HepG2 (cell line): ENCODE measurements around the gene OASL. TPM values are rescaled to one million over a fixed set of nuclear protein-coding genes. Genes with fewer than 3 reads are reported as not detected.

Source experiments
- HDAC2 ChIP-seq: sonication (generic); formaldehyde crosslinking; IDR thresholded peaks from 2 replicates; pipeline ENCODE4 v1.4.0; 2020; ENCODE audit warnings: missing genetic modification reagents
- JARID2 ChIP-seq: sonication (generic); formaldehyde crosslinking; IDR thresholded peaks from 2 replicates; pipeline ENCODE4 v1.8.1; 2023; ENCODE audit warnings: missing genetic modification reagents, inconsistent platforms; ENCODE audit not compliant: insufficient replicate concordance
- KAT7 ChIP-seq: IDR thresholded peaks from 2 replicates; pipeline ENCODE4 v1.6.1; 2018; ENCODE audit warnings: borderline replicate concordance, missing compliant biosample characterization
- KLF6 ChIP-seq: IDR thresholded peaks from 2 replicates; pipeline ENCODE4 v1.8.0; 2016; ENCODE audit warnings: missing biosample characterization, missing genetic modification reagents
- KMT2A ChIP-seq: sonication (generic); formaldehyde crosslinking; IDR thresholded peaks from 2 replicates; pipeline ENCODE4 v1.4.0; 2020; ENCODE audit warnings: missing genetic modification reagents
- MTA3 ChIP-seq: sonication (generic); formaldehyde crosslinking; IDR thresholded peaks from 2 replicates; pipeline ENCODE4 v1.4.0; 2020; ENCODE audit warnings: missing genetic modification reagents
- RAD51 ChIP-seq: fragments of 450-650 bp; IDR thresholded peaks from 2 replicates; pipeline ENCODE4 v1.6.1; 2016; ENCODE audit warnings: borderline replicate concordance
- RARA ChIP-seq: IDR thresholded peaks from 2 replicates; pipeline ENCODE4 v1.6.1; 2016; ENCODE audit warnings: missing genetic modification reagents, missing compliant biosample characterization
- SIN3A ChIP-seq: IDR thresholded peaks from 2 replicates; pipeline ENCODE4 v1.6.1; 2011; ENCODE audit warnings: low read depth, mild to moderate bottlenecking, control low read depth, low read length, borderline replicate concordance
- SMAD9 ChIP-seq: sonication (generic); formaldehyde crosslinking; IDR thresholded peaks from 2 replicates; pipeline ENCODE4 v1.5.1; 2020; ENCODE audit warnings: mild to moderate bottlenecking, missing genetic modification reagents
- TBL1XR1 ChIP-seq: fragments of 150-350 bp; IDR thresholded peaks from 2 replicates; pipeline ENCODE4 v1.6.1; 2014; ENCODE audit warnings: borderline replicate concordance, low read length; ENCODE audit not compliant: partially characterized antibody
- ZNF547 ChIP-seq: sonication (generic); formaldehyde crosslinking; IDR thresholded peaks from 2 replicates; pipeline ENCODE4 v1.5.1; 2020; ENCODE audit warnings: mild to moderate bottlenecking, missing genetic modification reagents
- ZNF569 ChIP-seq: sonication (generic); formaldehyde crosslinking; IDR thresholded peaks from 2 replicates; pipeline ENCODE4 v1.5.0; 2020; ENCODE audit warnings: mild to moderate bottlenecking, missing genetic modification reagents, moderate library complexity, borderline replicate concordance
- ZNF570 ChIP-seq: sonication (generic); formaldehyde crosslinking; IDR thresholded peaks from 2 replicates; pipeline ENCODE4 v1.4.0; 2020; ENCODE audit warnings: mild to moderate bottlenecking, missing genetic modification reagents, borderline replicate concordance
- ZNF747 ChIP-seq: sonication (generic); formaldehyde crosslinking; IDR thresholded peaks from 2 replicates; pipeline ENCODE4 v1.8.1; 2023; ENCODE audit warnings: missing genetic modification reagents, mild to moderate bottlenecking, borderline replicate concordance
- ZNF782 ChIP-seq: sonication (generic); formaldehyde crosslinking; IDR thresholded peaks from 2 replicates; pipeline ENCODE4 v1.4.0; 2020; ENCODE audit warnings: missing genetic modification reagents, mild to moderate bottlenecking, borderline replicate concordance
- polyA plus RNA-seq, 8 experiments: library from polyadenylated mRNA; depleted of rRNA in 3 of 8; stranded (reverse) in 7 of 8; unstranded in 1 of 8; fragments of >200 nt; fragmentation: Illumina TruSeq in 4 of 8; extraction: Trizol in 4 of 8; gene quantifications; 2 replicates each; pipeline versions ENCODE4 v1.2.1 to v1.2.3, GENCODE V29; 2011 to 2016; ENCODE audit warnings: low read depth in 4 of 8, missing spikeins in 1 of 8, mixed read lengths in 1 of 8; ENCODE audit not compliant: insufficient read depth in 1 of 8
- total RNA-seq, 5 experiments: library from RNA; depleted of rRNA; stranded (reverse); fragments of >200 nt; fragmentation: Illumina TruSeq; extraction: Trizol; gene quantifications; 2 replicates each; pipeline ENCODE4 v1.2.3, GENCODE V29; 2016; ENCODE audit warnings: low read depth in 1 of 5
- TF ChIP-seq, protein P1 (sequence below), 2 experiments: IDR thresholded peaks; 2 replicates each; pipeline ENCODE4 v1.6.1; 2011 to 2012; ENCODE audit warnings: low read length in 2 of 2, borderline replicate concordance in 1 of 2, low read depth in 1 of 2, mild to moderate bottlenecking in 1 of 2, moderate library complexity in 1 of 2
- TF ChIP-seq, protein P2 (sequence below): sonication (generic); formaldehyde crosslinking; IDR thresholded peaks from 2 replicates; pipeline ENCODE4 v1.5.1; 2020; ENCODE audit warnings: missing genetic modification reagents, mild to moderate bottlenecking, borderline replicate concordance
- TF ChIP-seq, protein P3 (sequence below): sonication (generic); formaldehyde crosslinking; IDR thresholded peaks from 2 replicates; pipeline ENCODE4 v1.5.1; 2020; ENCODE audit warnings: mild to moderate bottlenecking, missing genetic modification reagents, moderate library complexity
- TF ChIP-seq, protein P4 (sequence below): IDR thresholded peaks from 2 replicates; pipeline ENCODE4 v1.6.1; 2016; ENCODE audit warnings: mild to moderate bottlenecking, missing biosample characterization, missing genetic modification reagents

The OASL gene
- total and polyA plus RNA-seq, 2 of the 13 experiments (the other 11 are each of a cell fraction or from before 2014, with no cell fraction given) = 0.11 to 0.22 TPM

DNA sequence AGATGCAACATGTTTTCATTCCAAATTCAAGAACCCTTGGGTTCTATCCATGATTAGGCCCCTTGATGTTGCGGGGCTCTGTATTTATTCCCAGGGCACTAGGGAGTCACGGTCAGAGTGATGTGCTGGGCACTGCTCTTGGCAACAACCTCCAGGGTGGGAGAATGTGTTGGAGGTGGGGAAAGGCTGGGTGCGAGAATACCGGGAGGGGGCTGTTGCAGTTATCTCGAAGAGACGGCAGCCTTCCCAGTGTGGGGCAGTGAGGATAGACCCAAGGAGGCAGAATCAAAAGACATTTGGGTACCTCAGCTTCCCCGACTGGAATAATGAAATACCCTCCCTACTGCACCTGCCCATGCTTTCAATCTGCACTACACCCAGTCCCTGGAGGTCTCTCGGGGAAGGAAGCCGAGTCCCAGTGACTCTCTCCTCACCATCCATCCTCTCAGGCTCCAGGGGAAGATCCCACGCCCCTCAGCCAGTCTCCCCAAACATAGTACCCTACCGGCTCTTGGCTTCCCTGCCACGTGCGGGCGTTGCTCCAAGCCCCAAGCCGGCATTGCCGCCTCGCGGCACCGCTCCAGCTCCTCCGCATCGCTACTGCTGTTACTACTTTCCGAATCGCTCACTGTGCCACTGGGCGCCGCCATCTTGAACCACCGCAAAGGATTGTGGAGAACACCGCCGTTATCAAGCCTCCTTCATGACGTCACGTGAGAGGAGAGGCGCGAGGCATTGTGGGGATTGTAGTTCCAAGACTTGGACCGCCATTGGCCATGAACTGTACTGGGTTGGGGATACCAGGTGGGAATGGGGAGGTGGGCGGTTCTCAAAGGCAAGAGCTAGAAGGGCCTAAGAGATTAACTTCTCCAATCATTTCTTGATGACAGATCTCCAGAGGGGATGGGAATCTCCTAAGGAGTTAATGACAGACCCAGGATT is 22.9 kb downstream of the OASL start, which contains the start of gene C12orf43 (continued):
- TF ChIP-seq KLF6 (CRISPR knock-in tag) (0 out of 2 replicates have a peak, but pooled peaks have one; percentile 18), KAT7 (CRISPR knock-in tag) (peak; percentile 94), ZNF547 (no peak; the same call in 1 of the 2 replicates), JARID2 (CRISPR knock-in tag) (no peak), RARA (CRISPR knock-in tag) (peak; percentile 41), MTA3 (CRISPR knock-in tag) (no peak), TBL1XR1 (peak; percentile 51), ZNF569 (no peak), SIN3A (peak; percentile 71; the same call in 1 of the 2 replicates), RAD51 (no peak), ZNF570 (CRISPR knock-in tag) (no peak), KMT2A (CRISPR knock-in tag) (peak; percentile 95), SMAD9 (CRISPR knock-in tag) (0 out of 2 replicates have a peak, but pooled peaks have one; percentile 56), HDAC2 (peak; percentile 85), ZNF782 (CRISPR knock-in tag) (no peak), ZNF747 (CRISPR knock-in tag) (no peak)
- TF ChIP-seq, protein P1, sequence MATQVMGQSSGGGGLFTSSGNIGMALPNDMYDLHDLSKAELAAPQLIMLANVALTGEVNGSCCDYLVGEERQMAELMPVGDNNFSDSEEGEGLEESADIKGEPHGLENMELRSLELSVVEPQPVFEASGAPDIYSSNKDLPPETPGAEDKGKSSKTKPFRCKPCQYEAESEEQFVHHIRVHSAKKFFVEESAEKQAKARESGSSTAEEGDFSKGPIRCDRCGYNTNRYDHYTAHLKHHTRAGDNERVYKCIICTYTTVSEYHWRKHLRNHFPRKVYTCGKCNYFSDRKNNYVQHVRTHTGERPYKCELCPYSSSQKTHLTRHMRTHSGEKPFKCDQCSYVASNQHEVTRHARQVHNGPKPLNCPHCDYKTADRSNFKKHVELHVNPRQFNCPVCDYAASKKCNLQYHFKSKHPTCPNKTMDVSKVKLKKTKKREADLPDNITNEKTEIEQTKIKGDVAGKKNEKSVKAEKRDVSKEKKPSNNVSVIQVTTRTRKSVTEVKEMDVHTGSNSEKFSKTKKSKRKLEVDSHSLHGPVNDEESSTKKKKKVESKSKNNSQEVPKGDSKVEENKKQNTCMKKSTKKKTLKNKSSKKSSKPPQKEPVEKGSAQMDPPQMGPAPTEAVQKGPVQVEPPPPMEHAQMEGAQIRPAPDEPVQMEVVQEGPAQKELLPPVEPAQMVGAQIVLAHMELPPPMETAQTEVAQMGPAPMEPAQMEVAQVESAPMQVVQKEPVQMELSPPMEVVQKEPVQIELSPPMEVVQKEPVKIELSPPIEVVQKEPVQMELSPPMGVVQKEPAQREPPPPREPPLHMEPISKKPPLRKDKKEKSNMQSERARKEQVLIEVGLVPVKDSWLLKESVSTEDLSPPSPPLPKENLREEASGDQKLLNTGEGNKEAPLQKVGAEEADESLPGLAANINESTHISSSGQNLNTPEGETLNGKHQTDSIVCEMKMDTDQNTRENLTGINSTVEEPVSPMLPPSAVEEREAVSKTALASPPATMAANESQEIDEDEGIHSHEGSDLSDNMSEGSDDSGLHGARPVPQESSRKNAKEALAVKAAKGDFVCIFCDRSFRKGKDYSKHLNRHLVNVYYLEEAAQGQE (IDR thresholded peaks at IDR 0.05; ENCODE audit: borderline replicate concordance in 1 of 2, low read depth in 1 of 2, low read length in 2 of 2) = no peak
- TF ChIP-seq, protein P2, sequence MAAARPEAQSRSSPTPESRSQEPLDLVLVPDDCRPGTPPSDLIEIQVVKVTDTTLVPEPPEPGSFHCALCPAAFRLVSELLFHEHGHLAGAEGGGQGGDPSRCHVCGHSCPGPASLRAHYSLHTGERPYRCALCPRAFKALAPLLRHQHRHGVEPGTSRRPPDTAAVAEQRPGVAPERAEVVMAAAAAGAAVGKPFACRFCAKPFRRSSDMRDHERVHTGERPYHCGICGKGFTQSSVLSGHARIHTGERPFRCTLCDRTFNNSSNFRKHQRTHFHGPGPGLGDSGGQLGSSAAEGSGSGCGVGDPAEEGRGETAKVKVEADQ (CRISPR knock-in tag) = peak; percentile 64; the same call in 1 of the 2 replicates
- TF ChIP-seq, protein P3, sequence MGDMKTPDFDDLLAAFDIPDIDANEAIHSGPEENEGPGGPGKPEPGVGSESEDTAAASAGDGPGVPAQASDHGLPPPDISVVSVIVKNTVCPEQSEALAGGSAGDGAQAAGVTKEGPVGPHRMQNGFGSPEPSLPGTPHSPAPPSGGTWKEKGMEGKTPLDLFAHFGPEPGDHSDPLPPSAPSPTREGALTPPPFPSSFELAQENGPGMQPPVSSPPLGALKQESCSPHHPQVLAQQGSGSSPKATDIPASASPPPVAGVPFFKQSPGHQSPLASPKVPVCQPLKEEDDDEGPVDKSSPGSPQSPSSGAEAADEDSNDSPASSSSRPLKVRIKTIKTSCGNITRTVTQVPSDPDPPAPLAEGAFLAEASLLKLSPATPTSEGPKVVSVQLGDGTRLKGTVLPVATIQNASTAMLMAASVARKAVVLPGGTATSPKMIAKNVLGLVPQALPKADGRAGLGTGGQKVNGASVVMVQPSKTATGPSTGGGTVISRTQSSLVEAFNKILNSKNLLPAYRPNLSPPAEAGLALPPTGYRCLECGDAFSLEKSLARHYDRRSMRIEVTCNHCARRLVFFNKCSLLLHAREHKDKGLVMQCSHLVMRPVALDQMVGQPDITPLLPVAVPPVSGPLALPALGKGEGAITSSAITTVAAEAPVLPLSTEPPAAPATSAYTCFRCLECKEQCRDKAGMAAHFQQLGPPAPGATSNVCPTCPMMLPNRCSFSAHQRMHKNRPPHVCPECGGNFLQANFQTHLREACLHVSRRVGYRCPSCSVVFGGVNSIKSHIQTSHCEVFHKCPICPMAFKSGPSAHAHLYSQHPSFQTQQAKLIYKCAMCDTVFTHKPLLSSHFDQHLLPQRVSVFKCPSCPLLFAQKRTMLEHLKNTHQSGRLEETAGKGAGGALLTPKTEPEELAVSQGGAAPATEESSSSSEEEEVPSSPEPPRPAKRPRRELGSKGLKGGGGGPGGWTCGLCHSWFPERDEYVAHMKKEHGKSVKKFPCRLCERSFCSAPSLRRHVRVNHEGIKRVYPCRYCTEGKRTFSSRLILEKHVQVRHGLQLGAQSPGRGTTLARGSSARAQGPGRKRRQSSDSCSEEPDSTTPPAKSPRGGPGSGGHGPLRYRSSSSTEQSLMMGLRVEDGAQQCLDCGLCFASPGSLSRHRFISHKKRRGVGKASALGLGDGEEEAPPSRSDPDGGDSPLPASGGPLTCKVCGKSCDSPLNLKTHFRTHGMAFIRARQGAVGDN (CRISPR knock-in tag) = peak; percentile 80
- TF ChIP-seq, protein P4, sequence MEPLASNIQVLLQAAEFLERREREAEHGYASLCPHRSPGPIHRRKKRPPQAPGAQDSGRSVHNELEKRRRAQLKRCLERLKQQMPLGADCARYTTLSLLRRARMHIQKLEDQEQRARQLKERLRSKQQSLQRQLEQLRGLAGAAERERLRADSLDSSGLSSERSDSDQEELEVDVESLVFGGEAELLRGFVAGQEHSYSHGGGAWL = no peak
